ENCODE measurements around the gene SELP. TPM values are rescaled to one million over a fixed set of nuclear protein-coding genes. Genes with fewer than 3 reads are reported as not detected.

The SELP gene
- total and polyA plus RNA-seq, 2 of the 13 experiments (the other 11 are each of a cell fraction or from before 2014, with no cell fraction given) = 0.11 TPM; not detected in 1

GRCh38 chr1:169570172-169570574 is 59.8 kb downstream of the SELP start (continued):
- TF ChIP-seq PBX3 (CRISPR knock-in tag; IDR thresholded peaks at IDR 0.05; ENCODE audit: borderline replicate concordance) (no peak), NR0B2 (CRISPR knock-in tag; IDR thresholded peaks at IDR 0.05) (no peak), SMAD1 (CRISPR knock-in tag; IDR thresholded peaks at IDR 0.05; ENCODE audit: borderline replicate concordance, low read depth) (no peak), NFIC (IDR thresholded peaks at IDR 0.05; ENCODE audit: low read length) (peak; percentile 84), NFIB (CRISPR knock-in tag; IDR thresholded peaks at IDR 0.05; ENCODE audit: borderline replicate concordance) (no peak), ZNF331 (CRISPR knock-in tag; IDR thresholded peaks at IDR 0.05) (peak; percentile 38; the same call in 1 of the 2 replicates), ARNTL (CRISPR knock-in tag; IDR thresholded peaks at IDR 0.05) (0 out of 2 replicates have a peak, but pooled peaks have one; percentile 28), REST (IDR thresholded peaks at IDR 0.05; ENCODE audit: borderline replicate concordance in 1 of 2, low read depth in 1 of 2, low read length in 2 of 2) (no peak; a peak in 1 of 4 replicates), CREM (IDR thresholded peaks at IDR 0.05) (peak; percentile 73; the same call in 1 of the 2 replicates), CREM (CRISPR knock-in tag; IDR thresholded peaks at IDR 0.05) (no peak), GFI1 (CRISPR knock-in tag; IDR thresholded peaks at IDR 0.05; ENCODE audit: borderline replicate concordance) (0 out of 2 replicates have a peak, but pooled peaks have one; percentile 58), TBX3 (IDR thresholded peaks at IDR 0.05; ENCODE audit: borderline replicate concordance) (0 out of 2 replicates have a peak, but pooled peaks have one; percentile 52)
- TF ChIP-seq, protein P1, sequence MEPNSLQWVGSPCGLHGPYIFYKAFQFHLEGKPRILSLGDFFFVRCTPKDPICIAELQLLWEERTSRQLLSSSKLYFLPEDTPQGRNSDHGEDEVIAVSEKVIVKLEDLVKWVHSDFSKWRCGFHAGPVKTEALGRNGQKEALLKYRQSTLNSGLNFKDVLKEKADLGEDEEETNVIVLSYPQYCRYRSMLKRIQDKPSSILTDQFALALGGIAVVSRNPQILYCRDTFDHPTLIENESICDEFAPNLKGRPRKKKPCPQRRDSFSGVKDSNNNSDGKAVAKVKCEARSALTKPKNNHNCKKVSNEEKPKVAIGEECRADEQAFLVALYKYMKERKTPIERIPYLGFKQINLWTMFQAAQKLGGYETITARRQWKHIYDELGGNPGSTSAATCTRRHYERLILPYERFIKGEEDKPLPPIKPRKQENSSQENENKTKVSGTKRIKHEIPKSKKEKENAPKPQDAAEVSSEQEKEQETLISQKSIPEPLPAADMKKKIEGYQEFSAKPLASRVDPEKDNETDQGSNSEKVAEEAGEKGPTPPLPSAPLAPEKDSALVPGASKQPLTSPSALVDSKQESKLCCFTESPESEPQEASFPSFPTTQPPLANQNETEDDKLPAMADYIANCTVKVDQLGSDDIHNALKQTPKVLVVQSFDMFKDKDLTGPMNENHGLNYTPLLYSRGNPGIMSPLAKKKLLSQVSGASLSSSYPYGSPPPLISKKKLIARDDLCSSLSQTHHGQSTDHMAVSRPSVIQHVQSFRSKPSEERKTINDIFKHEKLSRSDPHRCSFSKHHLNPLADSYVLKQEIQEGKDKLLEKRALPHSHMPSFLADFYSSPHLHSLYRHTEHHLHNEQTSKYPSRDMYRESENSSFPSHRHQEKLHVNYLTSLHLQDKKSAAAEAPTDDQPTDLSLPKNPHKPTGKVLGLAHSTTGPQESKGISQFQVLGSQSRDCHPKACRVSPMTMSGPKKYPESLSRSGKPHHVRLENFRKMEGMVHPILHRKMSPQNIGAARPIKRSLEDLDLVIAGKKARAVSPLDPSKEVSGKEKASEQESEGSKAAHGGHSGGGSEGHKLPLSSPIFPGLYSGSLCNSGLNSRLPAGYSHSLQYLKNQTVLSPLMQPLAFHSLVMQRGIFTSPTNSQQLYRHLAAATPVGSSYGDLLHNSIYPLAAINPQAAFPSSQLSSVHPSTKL (CRISPR knock-in tag; IDR thresholded peaks at IDR 0.05) = peak; percentile 98
- TF ChIP-seq, protein P2, sequence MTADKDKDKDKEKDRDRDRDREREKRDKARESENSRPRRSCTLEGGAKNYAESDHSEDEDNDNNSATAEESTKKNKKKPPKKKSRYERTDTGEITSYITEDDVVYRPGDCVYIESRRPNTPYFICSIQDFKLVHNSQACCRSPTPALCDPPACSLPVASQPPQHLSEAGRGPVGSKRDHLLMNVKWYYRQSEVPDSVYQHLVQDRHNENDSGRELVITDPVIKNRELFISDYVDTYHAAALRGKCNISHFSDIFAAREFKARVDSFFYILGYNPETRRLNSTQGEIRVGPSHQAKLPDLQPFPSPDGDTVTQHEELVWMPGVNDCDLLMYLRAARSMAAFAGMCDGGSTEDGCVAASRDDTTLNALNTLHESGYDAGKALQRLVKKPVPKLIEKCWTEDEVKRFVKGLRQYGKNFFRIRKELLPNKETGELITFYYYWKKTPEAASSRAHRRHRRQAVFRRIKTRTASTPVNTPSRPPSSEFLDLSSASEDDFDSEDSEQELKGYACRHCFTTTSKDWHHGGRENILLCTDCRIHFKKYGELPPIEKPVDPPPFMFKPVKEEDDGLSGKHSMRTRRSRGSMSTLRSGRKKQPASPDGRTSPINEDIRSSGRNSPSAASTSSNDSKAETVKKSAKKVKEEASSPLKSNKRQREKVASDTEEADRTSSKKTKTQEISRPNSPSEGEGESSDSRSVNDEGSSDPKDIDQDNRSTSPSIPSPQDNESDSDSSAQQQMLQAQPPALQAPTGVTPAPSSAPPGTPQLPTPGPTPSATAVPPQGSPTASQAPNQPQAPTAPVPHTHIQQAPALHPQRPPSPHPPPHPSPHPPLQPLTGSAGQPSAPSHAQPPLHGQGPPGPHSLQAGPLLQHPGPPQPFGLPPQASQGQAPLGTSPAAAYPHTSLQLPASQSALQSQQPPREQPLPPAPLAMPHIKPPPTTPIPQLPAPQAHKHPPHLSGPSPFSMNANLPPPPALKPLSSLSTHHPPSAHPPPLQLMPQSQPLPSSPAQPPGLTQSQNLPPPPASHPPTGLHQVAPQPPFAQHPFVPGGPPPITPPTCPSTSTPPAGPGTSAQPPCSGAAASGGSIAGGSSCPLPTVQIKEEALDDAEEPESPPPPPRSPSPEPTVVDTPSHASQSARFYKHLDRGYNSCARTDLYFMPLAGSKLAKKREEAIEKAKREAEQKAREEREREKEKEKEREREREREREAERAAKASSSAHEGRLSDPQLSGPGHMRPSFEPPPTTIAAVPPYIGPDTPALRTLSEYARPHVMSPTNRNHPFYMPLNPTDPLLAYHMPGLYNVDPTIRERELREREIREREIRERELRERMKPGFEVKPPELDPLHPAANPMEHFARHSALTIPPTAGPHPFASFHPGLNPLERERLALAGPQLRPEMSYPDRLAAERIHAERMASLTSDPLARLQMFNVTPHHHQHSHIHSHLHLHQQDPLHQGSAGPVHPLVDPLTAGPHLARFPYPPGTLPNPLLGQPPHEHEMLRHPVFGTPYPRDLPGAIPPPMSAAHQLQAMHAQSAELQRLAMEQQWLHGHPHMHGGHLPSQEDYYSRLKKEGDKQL (CRISPR knock-in tag; IDR thresholded peaks at IDR 0.05; ENCODE audit: low read depth) = 0 out of 2 replicates have a peak, but pooled peaks have one; percentile 26

Measured in HepG2 (cell line).